Measurements from ENCODE around the gene TSEN54. TPM values are rescaled to one million over a fixed set of nuclear protein-coding genes. Genes with fewer than 3 reads are reported as not detected.
A peak's percentile ranks its signal among the peaks of the same experiment; 100 is the strongest.
"Not testable (repeated sequence)": the region's sequence is repeated elsewhere in the genome, so short reads cannot be mapped to it uniquely, and the experiment has no call there.

TSEN54 gene
- polyA plus RNA-seq, 4 donors: 20.8 to 71.0 (median 45.0) TPM

GRCh38 chr17:75515496-75516254 lies 653 bp upstream of the TSEN54 start, which contains the start of gene CASKIN2:
CASKIN2 (minus strand) TSS chr17:75515537; CDS start chr17:75513804, 1,733 bp downstream.
- DNase-seq (ENCODE audit: low read depth in 4 of 4, low spot score in 3 of 4): peak; percentile 90 to 92 (median 90)

GRCh38 chr17:75516619-75517296 lies 430 bp downstream of the TSEN54 start:
- no peak for DNase-seq (ENCODE audit: low read depth in 4 of 4, low spot score in 3 of 4)

- DNase-seq (ENCODE audit: low read depth in 4 of 4, low spot score in 3 of 4): no peak
Measured at GRCh38 chr17:75517297-75517865, 1.1 kb downstream of the TSEN54 start.

- DNase-seq (ENCODE audit: low read depth in 4 of 4, low spot score in 3 of 4): no peak
Measured at GRCh38 chr17:75518201-75518600, 1.9 kb downstream of the TSEN54 start.

GRCh38 chr17:75518983-75519537 lies 2.7 kb downstream of the TSEN54 start:
- no peak for DNase-seq (ENCODE audit: low read depth in 4 of 4, low spot score in 3 of 4)

- DNase-seq (ENCODE audit: low read depth in 4 of 4, low spot score in 3 of 4): not testable (repeated sequence)
Measured at GRCh38 chr17:75520413-75520812, 4.1 kb downstream of the TSEN54 start.

- DNase-seq (ENCODE audit: low read depth in 4 of 4, low spot score in 3 of 4): no peak
Measured at GRCh38 chr17:75521290-75521689, 5.0 kb downstream of the TSEN54 start.

GRCh38 chr17:75521951-75522727 lies 5.8 kb downstream of the TSEN54 start:
- DNase-seq (ENCODE audit: low read depth in 4 of 4, low spot score in 3 of 4): no peak

- DNase-seq (ENCODE audit: low read depth in 4 of 4, low spot score in 3 of 4): no peak
Measured at GRCh38 chr17:75523647-75524046, 7.3 kb downstream of the TSEN54 start.

- no peak for DNase-seq (ENCODE audit: low read depth in 4 of 4, low spot score in 3 of 4)
Measured at GRCh38 chr17:75524269-75524969, 8.1 kb downstream of the TSEN54 start.

GRCh38 chr17:75524970-75525805 lies 8.9 kb downstream of the TSEN54 start, which contains the start of gene LLGL2:
LLGL2 (plus strand) TSS chr17:75525697; CDS start chr17:75543427, 17,730 bp downstream.
- DNase-seq (ENCODE audit: low read depth in 4 of 4, low spot score in 3 of 4): peak in 3 of 4 donors; percentile 74 to 80 (median 80)

GRCh38 chr17:75525806-75526554 lies 9.7 kb downstream of the TSEN54 start:
- DNase-seq (ENCODE audit: low read depth in 4 of 4, low spot score in 3 of 4): no peak

GRCh38 chr17:75526555-75527270 lies 10.4 kb downstream of the TSEN54 start:
- no peak for DNase-seq (ENCODE audit: low read depth in 4 of 4, low spot score in 3 of 4)

- no peak for DNase-seq (ENCODE audit: low read depth in 4 of 4, low spot score in 3 of 4)
Measured at GRCh38 chr17:75530837-75531720, 14.8 kb downstream of the TSEN54 start.

- no peak for DNase-seq (ENCODE audit: low read depth in 4 of 4, low spot score in 3 of 4)
Measured at GRCh38 chr17:75531721-75532072, 15.4 kb downstream of the TSEN54 start.

- no peak for DNase-seq (ENCODE audit: low read depth in 4 of 4, low spot score in 3 of 4)
Measured at GRCh38 chr17:75535119-75535537, 18.8 kb downstream of the TSEN54 start.

GRCh38 chr17:75535871-75536270 lies 19.5 kb downstream of the TSEN54 start:
- DNase-seq (ENCODE audit: low read depth in 4 of 4, low spot score in 3 of 4): no peak
